Measurements from ENCODE around the gene ATP6V0B. TPM values are rescaled to one million over a fixed set of nuclear protein-coding genes. Genes with fewer than 3 reads are reported as not detected.

ATP6V0B gene
- polyA plus RNA-seq, 2 of the 4 experiments (the other 2 are of a cell fraction) = 97.0 to 101 TPM

DNA sequence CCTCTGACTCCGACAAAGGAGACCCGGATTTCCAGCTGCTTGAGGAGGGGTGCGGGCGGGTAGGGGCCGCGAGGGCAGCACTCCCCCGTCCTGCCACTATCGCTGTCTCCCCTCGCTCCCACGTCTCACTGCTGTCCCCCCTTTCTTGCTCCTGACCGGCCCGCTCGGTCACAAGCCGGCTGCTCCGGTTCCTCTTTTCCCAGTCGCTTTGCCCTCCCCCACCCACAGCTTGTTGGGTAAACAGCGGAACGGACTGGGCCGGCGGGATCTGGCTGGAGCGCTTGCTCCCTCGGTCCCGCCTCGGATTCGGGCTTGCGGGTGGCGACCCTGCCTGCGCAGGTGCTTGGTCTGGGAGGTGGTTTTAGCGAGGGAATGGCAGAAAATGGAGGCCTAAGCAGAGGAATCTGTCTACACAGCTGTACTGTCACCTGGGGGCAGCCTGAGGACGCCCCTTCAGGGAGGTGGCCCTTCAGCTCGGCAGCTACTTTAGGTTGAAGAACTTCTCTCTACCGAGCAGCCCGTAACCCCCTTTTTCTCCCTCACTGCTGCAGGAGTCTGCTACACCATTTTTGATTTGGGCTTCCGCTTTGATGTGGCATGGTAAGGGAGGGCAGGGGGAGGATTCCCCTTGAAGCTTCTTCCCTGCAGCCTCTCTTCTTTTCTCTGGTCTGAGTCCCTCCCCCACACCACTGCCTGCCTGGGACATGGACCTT is 645 bp downstream of the ATP6V0B start:
- no peak for DNase-seq (ENCODE audit: low read depth in 1 of 2, low spot score in 1 of 2)
- Histone ChIP-seq H3K9me3 (no peaks in the 10 kb centered on the region), H3K4me1 (peaks cover 39% of the 10 kb centered on the region; the same call in 2 of the 3 replicates), H3K4me2 (peak overlapping the region; percentile 79), H3K27ac (peak overlapping the region; percentile 94 to 95), H3K4me3 (peak overlapping the region; percentile 95)
- WGBS (ENCODE audit: missing lambda C conversion rate) = 10% methylated on average over 9 of the region's 34 CpGs
- ATAC-seq = peak; percentile 3 to 13; a peak in 4 of 6 replicates
- ChIA-PET CTCF (interaction anchor here (0.9 to 3.1 kb wide), 9 partner anchors 14 to 212 kb away, joined by 3 to 15 read pairs (median 4); no protein-coding TSS in a partner anchor), POLR2A (interaction anchor here (1.5 kb wide), 1 partner anchor 325 kb away, joined by 5 read pairs; the partner anchor contains the start of gene KDM4A)
- TF ChIP-seq HMGXB4 (CRISPR knock-in tag; IDR thresholded peaks at IDR 0.05; ENCODE audit: borderline replicate concordance) (no peak), E2F6 (IDR thresholded peaks at IDR 0.05; ENCODE audit: borderline replicate concordance, low read depth) (no peak), USF2 (IDR thresholded peaks at IDR 0.05) (no peak), ZC3H11A (IDR thresholded peaks at IDR 0.05) (no peak), HOXA7 (CRISPR knock-in tag; IDR thresholded peaks at IDR 0.05) (no peak), ZSCAN20 (CRISPR knock-in tag; IDR thresholded peaks at IDR 0.05) (no peak)
- TF ChIP-seq, protein P1, sequence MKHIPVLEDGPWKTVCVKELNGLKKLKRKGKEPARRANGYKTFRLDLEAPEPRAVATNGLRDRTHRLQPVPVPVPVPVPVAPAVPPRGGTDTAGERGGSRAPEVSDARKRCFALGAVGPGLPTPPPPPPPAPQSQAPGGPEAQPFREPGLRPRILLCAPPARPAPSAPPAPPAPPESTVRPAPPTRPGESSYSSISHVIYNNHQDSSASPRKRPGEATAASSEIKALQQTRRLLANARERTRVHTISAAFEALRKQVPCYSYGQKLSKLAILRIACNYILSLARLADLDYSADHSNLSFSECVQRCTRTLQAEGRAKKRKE (CRISPR knock-in tag; IDR thresholded peaks at IDR 0.05; ENCODE audit: low read depth) = no peak
- no peak for FAIRE-seq

GRCh38 chr1:43976045-43976444 is 1.3 kb downstream of the ATP6V0B start:
- TF ChIP-seq FOSL2 (IDR thresholded peaks at IDR 0.05) (no peak), FOSL2 (CRISPR knock-in tag; IDR thresholded peaks at IDR 0.05) (no peak), EHMT2 (IDR thresholded peaks at IDR 0.05; ENCODE audit: low read depth) (no peak), GATA3 (IDR thresholded peaks at IDR 0.05; ENCODE audit: borderline replicate concordance) (no peak), CHD2 (IDR thresholded peaks at IDR 0.05; ENCODE audit: low read length, partially characterized antibody) (no peak), E2F6 (IDR thresholded peaks at IDR 0.05; ENCODE audit: borderline replicate concordance, low read depth) (no peak), NPAS2 (CRISPR knock-in tag; IDR thresholded peaks at IDR 0.05; ENCODE audit: borderline replicate concordance) (no peak), USF2 (IDR thresholded peaks at IDR 0.05) (no peak), KDM5A (IDR thresholded peaks at IDR 0.05) (no peak), POLR2A (IDR thresholded peaks at IDR 0.05; ENCODE audit: low read length) (no peak), RNF2 (IDR thresholded peaks at IDR 0.05; ENCODE audit: borderline replicate concordance, low read depth) (no peak), ZFP36 (IDR thresholded peaks at IDR 0.05; ENCODE audit: borderline replicate concordance, partially characterized antibody) (no peak), CHD4 (IDR thresholded peaks at IDR 0.05; ENCODE audit: borderline replicate concordance) (no peak), HDAC2 (IDR thresholded peaks at IDR 0.05) (no peak), HOXB5 (CRISPR knock-in tag; IDR thresholded peaks at IDR 0.05) (no peak), CTCF (IDR thresholded peaks at IDR 0.05) (no peak), MAX (IDR thresholded peaks at IDR 0.05) (no peak)
- DNase-seq (ENCODE audit: low read depth in 1 of 2, low spot score in 1 of 2) (no peak), FAIRE-seq (no peak), ATAC-seq (no peak)
- ChIA-PET POLR2A (no interaction called here), CTCF (interaction anchor here (0.9 to 3.1 kb wide), 7 partner anchors 29 to 212 kb away, joined by 3 to 15 read pairs (median 6); no protein-coding TSS in a partner anchor)
- Histone ChIP-seq H3K4me1 (peaks cover 40% of the 10 kb centered on the region; the same call in 2 of the 3 replicates), H3K4me2 (peak overlapping the region; percentile 79), H3K9me3 (no peaks in the 10 kb centered on the region), H3K27ac (peak overlapping the region in 1 of 2 experiments; percentile 95; a peak in 3 of 6 replicates), H3K4me3 (peak overlapping the region; percentile 95)
- WGBS (ENCODE audit: missing lambda C conversion rate) = 81% methylated on average over 2 of the region's 4 CpGs

Data from A549 (cell line).